Ishikawa (cell line): Measurements from ENCODE around the gene HSPA1L.

ENCODE experiments used
- CEBPB ChIP-seq: IDR thresholded peaks from 2 replicates; pipeline ENCODE4 v1.6.1; 2012
- CREB1 ChIP-seq: IDR thresholded peaks from 2 replicates; pipeline ENCODE4 v1.6.1; 2012; ENCODE audit warnings: low read depth
- EGR1 ChIP-seq: IDR thresholded peaks from 2 replicates; pipeline ENCODE4 v1.6.1; 2012
- EP300 ChIP-seq: IDR thresholded peaks from 2 replicates; pipeline ENCODE4 v1.6.1; 2012; ENCODE audit warnings: borderline replicate concordance
- FOXM1 ChIP-seq: IDR thresholded peaks from 2 replicates; pipeline ENCODE4 v1.6.1; 2012; ENCODE audit warnings: low read depth, borderline replicate concordance
- NFIC ChIP-seq: IDR thresholded peaks from 2 replicates; pipeline ENCODE4 v1.6.1; 2012
- RAD21 ChIP-seq: IDR thresholded peaks from 2 replicates; pipeline ENCODE4 v1.6.1; 2012; ENCODE audit warnings: low read depth
- REST ChIP-seq: IDR thresholded peaks from 2 replicates; pipeline ENCODE4 v1.6.1; 2012; ENCODE audit warnings: low read depth, mild to moderate bottlenecking
- TAF1 ChIP-seq: IDR thresholded peaks from 2 replicates; pipeline ENCODE4 v1.6.1; 2012; ENCODE audit warnings: low read depth, mild to moderate bottlenecking
- TEAD4 ChIP-seq: IDR thresholded peaks from 2 replicates; pipeline ENCODE4 v1.6.1; 2012
- YY1 ChIP-seq: IDR thresholded peaks from 2 replicates; pipeline ENCODE4 v1.6.1; 2012; ENCODE audit warnings: low read depth
- ZBTB7A ChIP-seq: IDR thresholded peaks from 2 replicates; pipeline ENCODE4 v1.6.1; 2012; ENCODE audit warnings: low read depth
- TF ChIP-seq, protein P1 (sequence below): IDR thresholded peaks from 2 replicates; pipeline ENCODE4 v1.6.1; 2012
- TF ChIP-seq, protein P2 (sequence below): IDR thresholded peaks from 2 replicates; pipeline ENCODE4 v1.6.1; 2012

DNA sequence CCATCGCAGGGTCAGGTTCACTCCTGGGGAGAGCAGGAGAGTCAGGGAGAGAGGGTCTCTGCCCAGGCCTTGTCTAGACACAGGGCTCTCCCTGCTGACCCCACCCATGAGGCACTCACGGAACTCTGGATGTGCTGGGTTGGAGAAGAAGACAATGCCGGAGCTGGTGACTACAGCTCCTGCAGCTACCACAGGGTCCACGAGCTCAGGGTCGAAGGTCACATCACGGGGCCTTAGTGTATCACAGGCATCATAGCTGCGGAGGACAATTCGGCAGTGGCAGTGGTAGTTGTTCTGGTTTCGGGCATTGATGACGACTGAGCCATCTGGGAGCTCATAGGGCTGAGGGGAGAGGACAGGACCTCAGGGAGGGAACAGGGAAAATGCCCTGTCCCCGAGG is 44.8 kb upstream of the HSPA1L start:
- TF ChIP-seq, protein P1, sequence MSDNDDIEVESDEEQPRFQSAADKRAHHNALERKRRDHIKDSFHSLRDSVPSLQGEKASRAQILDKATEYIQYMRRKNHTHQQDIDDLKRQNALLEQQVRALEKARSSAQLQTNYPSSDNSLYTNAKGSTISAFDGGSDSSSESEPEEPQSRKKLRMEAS = no peak
- no peak for TF ChIP-seq ZBTB7A
- no peak for TF ChIP-seq CREB1
- TF ChIP-seq REST = no peak
- TF ChIP-seq RAD21 = no peak
- no peak for TF ChIP-seq TAF1
- no peak for TF ChIP-seq FOXM1
- TF ChIP-seq EP300 = no peak
- TF ChIP-seq TEAD4 = no peak
- TF ChIP-seq, protein P2, sequence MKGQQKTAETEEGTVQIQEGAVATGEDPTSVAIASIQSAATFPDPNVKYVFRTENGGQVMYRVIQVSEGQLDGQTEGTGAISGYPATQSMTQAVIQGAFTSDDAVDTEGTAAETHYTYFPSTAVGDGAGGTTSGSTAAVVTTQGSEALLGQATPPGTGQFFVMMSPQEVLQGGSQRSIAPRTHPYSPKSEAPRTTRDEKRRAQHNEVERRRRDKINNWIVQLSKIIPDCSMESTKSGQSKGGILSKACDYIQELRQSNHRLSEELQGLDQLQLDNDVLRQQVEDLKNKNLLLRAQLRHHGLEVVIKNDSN = no peak
- TF ChIP-seq YY1 = no peak
- no peak for TF ChIP-seq EGR1
- no peak for TF ChIP-seq CEBPB
- TF ChIP-seq NFIC = no peak
